DND-41 (cell line): ENCODE measurements around the gene KLF4.

ENCODE experiments used
- ATAC-seq: fragments of 200-7000 bp; cut with Tn5 transposase; 3 replicates; pipeline ENCODE4 v1.9.1; 2021; ENCODE audit warnings: low read depth; ENCODE audit not compliant: insufficient read depth
- DNase-seq: peaks from one replicate; pipeline ENCODE4 v3.0.0-alpha.2; 2020
- H2AFZ ChIP-seq: 2 replicates; pipeline ENCODE4 v1.6.0; 2012; ENCODE audit warnings: low read depth, low read length
- H3K27ac ChIP-seq: 2 replicates; pipeline ENCODE4 v1.5.1; 2012; ENCODE audit warnings: low read length, inconsistent platforms
- H3K27me3 ChIP-seq: fragments of 200-600 bp; sonication (generic); 2 replicates; pipeline ENCODE4 v1.6.0; 2012; ENCODE audit warnings: low read length, mild to moderate bottlenecking, inconsistent platforms; ENCODE audit not compliant: insufficient read depth, poor library complexity
- H3K36me3 ChIP-seq: 2 replicates; pipeline ENCODE4 v1.5.1; 2012; ENCODE audit warnings: low read length, inconsistent platforms; ENCODE audit not compliant: insufficient read depth
- H3K4me1 ChIP-seq: 2 replicates; pipeline ENCODE4 v1.5.1; 2012; ENCODE audit warnings: mild to moderate bottlenecking, low read length; ENCODE audit not compliant: insufficient read depth
- H3K4me2 ChIP-seq: 2 replicates; pipeline ENCODE4 v1.6.0; 2012; ENCODE audit warnings: mild to moderate bottlenecking, moderate library complexity, low read length, inconsistent platforms; ENCODE audit not compliant: insufficient read depth
- H3K4me3 ChIP-seq, 2 experiments: fragments of 200-600 bp in 1 of 2; shearing (Covaris generic) in 1 of 2; 2 replicates each; pipeline ENCODE4 v1.5.1; 2012 to 2016; ENCODE audit warnings: inconsistent platforms in 2 of 2, low read length in 2 of 2, mild to moderate bottlenecking in 2 of 2, low read depth in 1 of 2, moderate library complexity in 1 of 2
- H3K79me2 ChIP-seq: 2 replicates; pipeline ENCODE4 v1.6.0; 2012; ENCODE audit warnings: low read length, inconsistent platforms; ENCODE audit not compliant: insufficient read depth
- H3K9ac ChIP-seq: 2 replicates; pipeline ENCODE4 v1.6.0; 2012; ENCODE audit warnings: low read depth, mild to moderate bottlenecking, inconsistent platforms, low read length, moderate library complexity
- H3K9me3 ChIP-seq: 2 replicates; pipeline ENCODE4 v1.5.1; 2012; ENCODE audit warnings: low read length, moderate library complexity, mild to moderate bottlenecking, inconsistent platforms; ENCODE audit not compliant: insufficient read depth, severe bottlenecking
- H4K20me1 ChIP-seq: 2 replicates; pipeline ENCODE4 v1.6.0; 2012; ENCODE audit warnings: low read length; ENCODE audit not compliant: insufficient read depth
- CTCF ChIP-seq: IDR thresholded peaks from 2 replicates; pipeline ENCODE4 v1.5.1; 2012; ENCODE audit warnings: borderline replicate concordance, low read length, moderate library complexity, mild to moderate bottlenecking; ENCODE audit not compliant: poor library complexity, severe bottlenecking; ENCODE audit errors: extremely low read depth
- EZH2 ChIP-seq: IDR thresholded peaks from 3 replicates; pipeline ENCODE4 v1.6.1; 2012; ENCODE audit warnings: borderline replicate concordance, low read depth, mild to moderate bottlenecking, moderate library complexity, low read length, inconsistent platforms; ENCODE audit not compliant: severe bottlenecking

The KLF4 gene

GRCh38 chr9:107460153-107461023 lies 29.2 kb downstream of the KLF4 start:
- H3K9ac ChIP-seq = no peak overlapping the region
- no peak overlapping the region for H3K27ac ChIP-seq
- H3K27me3 ChIP-seq = no peaks in the 10 kb centered on the region
- H2AFZ ChIP-seq = no peak overlapping the region
- TF ChIP-seq CTCF (no peak), EZH2 (no peak)
- H4K20me1 ChIP-seq = no peaks in the 10 kb centered on the region
- DNase-seq (no peak), ATAC-seq (no peak)
- no peaks in the 10 kb centered on the region for H3K79me2 ChIP-seq
- no peaks in the 10 kb centered on the region for H3K36me3 ChIP-seq
- H3K9me3 ChIP-seq = no peaks in the 10 kb centered on the region
- H3K4me2 ChIP-seq = no peak overlapping the region
- H3K4me3 ChIP-seq = no peak overlapping the region
- no peaks in the 10 kb centered on the region for H3K4me1 ChIP-seq

GRCh38 chr9:107455425-107456135 lies 34.0 kb downstream of the KLF4 start:
- H2AFZ ChIP-seq = no peak overlapping the region
- no peaks in the 10 kb centered on the region for H3K79me2 ChIP-seq
- DNase-seq (no peak), ATAC-seq (no peak)
- TF ChIP-seq EZH2 (no peak), CTCF (no peak)
- no peak overlapping the region for H3K9ac ChIP-seq
- H3K27me3 ChIP-seq = no peaks in the 10 kb centered on the region
- no peaks in the 10 kb centered on the region for H4K20me1 ChIP-seq
- H3K4me1 ChIP-seq = no peaks in the 10 kb centered on the region
- H3K4me2 ChIP-seq = no peak overlapping the region
- H3K36me3 ChIP-seq = no peaks in the 10 kb centered on the region
- no peaks in the 10 kb centered on the region for H3K9me3 ChIP-seq
- H3K27ac ChIP-seq = no peak overlapping the region
- H3K4me3 ChIP-seq = no peak overlapping the region

GRCh38 chr9:107453479-107453878 lies 36.1 kb downstream of the KLF4 start:
- Histone ChIP-seq H3K27ac (no peak overlapping the region), H3K27me3 (no peaks in the 10 kb centered on the region), H3K9ac (no peak overlapping the region), H3K9me3 (no peaks in the 10 kb centered on the region), H3K4me2 (no peak overlapping the region), H3K36me3 (no peaks in the 10 kb centered on the region), H3K4me3 (no peak overlapping the region), H2AFZ (no peak overlapping the region), H3K4me1 (no peaks in the 10 kb centered on the region), H4K20me1 (no peaks in the 10 kb centered on the region), H3K79me2 (no peaks in the 10 kb centered on the region)
- ATAC-seq = no peak
- DNase-seq = no peak
- TF ChIP-seq CTCF (no peak), EZH2 (no peak)
